IMR-90 (cell line): ENCODE measurements around the gene BCAS3. TPM values are rescaled to one million over a fixed set of nuclear protein-coding genes. Genes with fewer than 3 reads are reported as not detected.
A peak's percentile ranks its signal among the peaks of the same experiment; 100 is the strongest.

Experiments used
- ATAC-seq: fragments of 200-7000 bp; cut with Tn5 transposase; 2 replicates; pipeline ENCODE4 v1.9.1; 2020; ENCODE audit warnings: low read depth, mild to moderate bottlenecking, moderate library complexity
- BruUV-seq: library from RNA; stranded (reverse); fragments of 400-500 nt; replicated peaks from 2 replicates; lab custom pipeline; 2021; lab: Mats Ljungman, UMichigan
- CTCF ChIA-PET: fragments of 300-600 bp; formaldehyde crosslinking; extraction: SDS; loops from one replicate; lab custom pipeline; 2021; ENCODE audit warnings: antibody characterized with exemption; lab: Yijun Ruan, JAX
- POLR2A ChIA-PET: fragments of 300-600 bp; sonication (Branson Sonifier 250); formaldehyde crosslinking; loops from one replicate; lab custom pipeline; 2022; ENCODE audit warnings: antibody characterized with exemption; ENCODE audit not compliant: unreplicated experiment; lab: Charles Lee
- DNase-seq: peaks from one replicate; pipeline ENCODE4 v3.0.0; 2013
- H2AFZ ChIP-seq: replicated peaks from 2 replicates; pipeline ENCODE3; 2013; ENCODE audit warnings: low read length, mild to moderate bottlenecking; ENCODE audit not compliant: poor library complexity
- H2AK5ac ChIP-seq: 2 replicates; pipeline ENCODE4 v1.6.1; 2013; ENCODE audit warnings: low read depth, low read length, inconsistent platforms
- H2AK9ac ChIP-seq: replicated peaks from 2 replicates; pipeline ENCODE3; 2013; ENCODE audit warnings: mild to moderate bottlenecking, low read depth, low read length, moderate library complexity; ENCODE audit not compliant: poor library complexity
- H2BK120ac ChIP-seq: 2 replicates; pipeline ENCODE4 v1.6.1; 2013; ENCODE audit warnings: low read depth, low read length, inconsistent platforms
- H2BK15ac ChIP-seq: 3 replicates; pipeline ENCODE4 v1.6.1; 2013; ENCODE audit warnings: low read depth, low read length, inconsistent platforms
- H2BK20ac ChIP-seq: 2 replicates; pipeline ENCODE4 v1.6.1; 2013; ENCODE audit warnings: low read depth, mild to moderate bottlenecking, inconsistent platforms, low read length, moderate library complexity
- H2BK5ac ChIP-seq: 2 replicates; pipeline ENCODE4 v1.6.1; 2013; ENCODE audit warnings: mild to moderate bottlenecking, low read depth, low read length, inconsistent platforms; ENCODE audit not compliant: poor library complexity, severe bottlenecking
- H3K14ac ChIP-seq: replicated peaks from 2 replicates; pipeline ENCODE4 v1.6.1; 2013; ENCODE audit warnings: low read depth, low read length, inconsistent platforms
- H3K18ac ChIP-seq: 2 replicates; pipeline ENCODE4 v1.6.1; 2013; ENCODE audit warnings: low read depth, low read length, control low read depth
- H3K23ac ChIP-seq: 2 replicates; pipeline ENCODE4 v1.6.1; 2013; ENCODE audit warnings: low read depth, low read length, inconsistent platforms
- H3K27ac ChIP-seq: 2 replicates; pipeline ENCODE4 v1.5.1; 2013; ENCODE audit warnings: mild to moderate bottlenecking, control low read depth, low read length; ENCODE audit not compliant: insufficient read depth
- H3K27me3 ChIP-seq: 2 replicates; pipeline ENCODE4 v1.6.1; 2013; ENCODE audit warnings: low read length; ENCODE audit not compliant: control insufficient read depth, insufficient read depth
- H3K36me3 ChIP-seq: 2 replicates; pipeline ENCODE4 v1.6.1; 2013; ENCODE audit warnings: low read length, mixed read lengths; ENCODE audit not compliant: control insufficient read depth, insufficient read depth
- H3K4ac ChIP-seq: 2 replicates; pipeline ENCODE4 v1.6.1; 2013; ENCODE audit warnings: low read depth, low read length, inconsistent platforms
- H3K4me1 ChIP-seq: 2 replicates; pipeline ENCODE4 v1.6.1; 2013; ENCODE audit warnings: low read length, mixed read lengths; ENCODE audit not compliant: control insufficient read depth, insufficient read depth
- H3K4me2 ChIP-seq: 2 replicates; pipeline ENCODE4 v1.6.1; 2013; ENCODE audit warnings: low read depth, mild to moderate bottlenecking, control low read depth, low read length, moderate library complexity
- H3K4me3 ChIP-seq: 2 replicates; pipeline ENCODE4 v1.5.1; 2013; ENCODE audit warnings: low read depth, mild to moderate bottlenecking, control low read depth, low read length, moderate library complexity; ENCODE audit not compliant: insufficient read depth
- H3K56ac ChIP-seq: 2 replicates; pipeline ENCODE4 v1.6.1; 2013; ENCODE audit warnings: low read length, inconsistent platforms; ENCODE audit not compliant: insufficient read depth; ENCODE audit errors: extremely low read depth
- H3K79me1 ChIP-seq, 2 experiments: 2 replicates each; pipeline ENCODE4 v1.6.1; 2013; ENCODE audit warnings: low read length in 2 of 2, inconsistent platforms in 1 of 2, low read depth in 1 of 2
- H3K9ac ChIP-seq: 2 replicates; pipeline ENCODE4 v1.6.1; 2013; ENCODE audit warnings: low read depth, low read length, control low read depth
- H3K9me1 ChIP-seq: 2 replicates; pipeline ENCODE4 v1.6.1; 2013; ENCODE audit warnings: low read length, inconsistent platforms; ENCODE audit not compliant: insufficient read depth
- H3K9me3 ChIP-seq: 2 replicates; pipeline ENCODE4 v1.6.1; 2013; ENCODE audit warnings: low read length; ENCODE audit not compliant: control insufficient read depth, insufficient read depth
- H4K20me1 ChIP-seq: 2 replicates; pipeline ENCODE4 v1.6.1; 2013; ENCODE audit warnings: low read length, inconsistent platforms; ENCODE audit not compliant: insufficient read depth
- H4K5ac ChIP-seq: 2 replicates; pipeline ENCODE4 v1.6.1; 2013; ENCODE audit warnings: mild to moderate bottlenecking, low read depth, low read length, control low read depth
- H4K8ac ChIP-seq, 2 experiments: 2 replicates each; pipeline ENCODE4 v1.6.1; 2013; ENCODE audit warnings: low read depth in 2 of 2, low read length in 2 of 2, control low read depth in 1 of 2, inconsistent platforms in 1 of 2
- H4K91ac ChIP-seq: 2 replicates; pipeline ENCODE4 v1.6.1; 2013; ENCODE audit warnings: low read depth, low read length, inconsistent platforms; ENCODE audit not compliant: insufficient read depth
- BHLHE40 ChIP-seq: fragments of 150-350 bp; IDR thresholded peaks from 2 replicates; pipeline ENCODE4 v1.6.1; 2016; ENCODE audit warnings: mild to moderate bottlenecking, low read depth, low read length
- MAFK ChIP-seq: IDR thresholded peaks from 2 replicates; pipeline ENCODE4 v1.6.1; 2012; ENCODE audit warnings: low read depth, low read length, improper control_type of control experiment
- WGBS, 2 experiments: methylation state at CpG; one replicate each; pipeline versions ENCODE4 v1.1.5 to v1.1.7; 2013; ENCODE audit warnings: missing lambda C conversion rate in 2 of 2; ENCODE audit not compliant: insufficient read length in 1 of 2; ENCODE audit errors: extremely low coverage in 2 of 2; 5-methylcytosine and 5-hydroxymethylcytosine counted together
- dilution Hi-C: fragments of 300-500 bp; cut with HindIII; formaldehyde crosslinking; loops from one replicate; pipeline ENCODE4 v1.14.3; 2018; ENCODE audit warnings: low sequenced_read_pairs; ENCODE audit not compliant: unreplicated experiment
- in situ Hi-C: fragments of 300-500 bp; cut with MboI; formaldehyde crosslinking; loops from 3 replicates; pipeline ENCODE4 v1.14.3; 2019; ENCODE audit warnings: low sequenced_read_pairs, inconsistent platforms, mixed read lengths
- intact Hi-C: fragments of 100-400 bp; cut with micrococcal nuclease; formaldehyde crosslinking; loops from 2 replicates; pipeline ENCODE4 v1.10.0; 2022
- polyA plus RNA-seq, 3 experiments: library from polyadenylated mRNA; depleted of rRNA; stranded (reverse); fragments of >200 nt; gene quantifications; 2 replicates each; pipeline ENCODE4 v1.2.3, GENCODE V29; 2012; ENCODE audit warnings: low replicate concordance in 1 of 3
- total RNA-seq: library from RNA; depleted of rRNA; stranded (reverse); fragments of >200 nt; gene quantifications from 2 replicates; pipeline ENCODE4 v1.2.3, GENCODE V29; 2012

Gene BCAS3
- total and polyA plus RNA-seq, 2 of the 4 experiments (the other 2 are of a cell fraction), result 6.3 to 27.1 TPM

- Histone ChIP-seq H3K4me2 (no peak overlapping the region), H2AK9ac (no peak overlapping the region), H2AFZ (no peak overlapping the region), H4K5ac (no peak overlapping the region), H3K27me3 (no peaks in the 10 kb centered on the region), H2BK120ac (no peak overlapping the region; the same call in 1 of the 2 replicates), H3K14ac (0 out of 2 replicates have a peak overlapping the region, but pooled peaks have one; percentile 29), H2BK5ac (no peak overlapping the region), H4K91ac (no peak overlapping the region), H2BK20ac (peak overlapping the region; percentile 59; the same call in 1 of the 2 replicates), H3K36me3 (no peaks in the 10 kb centered on the region), H2AK5ac (no peak overlapping the region), H3K4me1 (peaks cover 2% of the 10 kb centered on the region), H3K9ac (no peak overlapping the region), H3K4me3 (no peak overlapping the region), H3K56ac (no peak overlapping the region), H3K18ac (no peak overlapping the region), H2BK15ac (no peak overlapping the region; the same call in 2 of the 3 replicates), H3K4ac (no peak overlapping the region; the same call in 1 of the 2 replicates), H3K79me1 (no peaks in the 10 kb centered on the region), H3K27ac (no peak overlapping the region), H3K23ac (no peak overlapping the region), H4K20me1 (no peaks in the 10 kb centered on the region), H3K9me3 (no peaks in the 10 kb centered on the region), H4K8ac (no peak overlapping the region), H3K9me1 (no peaks in the 10 kb centered on the region)
- in situ Hi-C loops (no loop called here), intact Hi-C loops (no loop called here), dilution Hi-C loops (no loop called here)
- DNase-seq (no peak), ATAC-seq (no peak)
- no peak for TF ChIP-seq BHLHE40
- 0 out of 2 replicates have a peak, but pooled peaks have one; percentile 18 for TF ChIP-seq MAFK
- no CpG with 5 or more reads among the region's 2 CpGs for WGBS, 2 experiments
- ChIA-PET POLR2A (no interaction called here), CTCF (no interaction called here)
- BruUV-seq, result no TSS peak
Measured at GRCh38 chr17:60939318-60939717, 261.7 kb downstream of the BCAS3 start.
